Kidney epithelial cell (primary cell): ENCODE measurements around the gene PREX1. TPM values are rescaled to one million over a fixed set of nuclear protein-coding genes. Genes with fewer than 3 reads are reported as not detected.

Experiments used
- DNase-seq: peaks from one replicate; pipeline ENCODE4 v3.0.0-alpha.2; 2010; ENCODE audit warnings: low read depth
- H3K27me3 ChIP-seq: 2 replicates; pipeline ENCODE4 v1.6.0; 2011; ENCODE audit warnings: low read length; ENCODE audit not compliant: control insufficient read depth, insufficient read depth
- H3K36me3 ChIP-seq: 2 replicates; pipeline ENCODE4 v1.5.1; 2011; ENCODE audit warnings: low read length; ENCODE audit not compliant: control insufficient read depth, insufficient read depth
- H3K4me3 ChIP-seq: 2 replicates; pipeline ENCODE4 v1.5.1; 2011; ENCODE audit warnings: low read depth, mild to moderate bottlenecking, control low read depth, low read length
- CTCF ChIP-seq: IDR thresholded peaks from 2 replicates; pipeline ENCODE4 v1.5.1; 2011; ENCODE audit warnings: mild to moderate bottlenecking, moderate library complexity, low read length, control low read depth, inconsistent platforms; ENCODE audit not compliant: insufficient read depth, poor library complexity, severe bottlenecking
- total RNA-seq: library from RNA; depleted of rRNA; stranded (reverse); fragments of >200 nt; gene quantifications from 2 replicates; pipeline ENCODE4 v1.2.3, GENCODE V29; 2015

The PREX1 gene
- total RNA-seq, 1 donor from 2014 or later, result 3.5 TPM

GRCh38 chr20:48660788-48661187 is 167.0 kb downstream of the PREX1 start:
- DNase-seq, result no peak
- Histone ChIP-seq H3K36me3 (no peaks in the 10 kb centered on the region), H3K4me3 (no peak overlapping the region), H3K27me3 (no peaks in the 10 kb centered on the region)
- no peak for TF ChIP-seq CTCF

GRCh38 chr20:48659858-48660257 is 167.9 kb downstream of the PREX1 start:
- Histone ChIP-seq H3K36me3 (no peaks in the 10 kb centered on the region), H3K4me3 (no peak overlapping the region), H3K27me3 (peaks cover 2% of the 10 kb centered on the region)
- no peak for TF ChIP-seq CTCF
- no peak for DNase-seq

GRCh38 chr20:48658505-48658904 is 169.3 kb downstream of the PREX1 start:
- Histone ChIP-seq H3K27me3 (peaks cover 2% of the 10 kb centered on the region), H3K36me3 (no peaks in the 10 kb centered on the region), H3K4me3 (no peak overlapping the region)
- no peak for TF ChIP-seq CTCF
- no peak for DNase-seq

GRCh38 chr20:48658198-48658476 is 169.7 kb downstream of the PREX1 start:
- Histone ChIP-seq H3K4me3 (no peak overlapping the region), H3K36me3 (no peaks in the 10 kb centered on the region), H3K27me3 (peaks cover 2% of the 10 kb centered on the region)
- TF ChIP-seq CTCF, result no peak
- DNase-seq, result no peak

- Histone ChIP-seq H3K36me3 (no peaks in the 10 kb centered on the region), H3K4me3 (no peak overlapping the region), H3K27me3 (peaks cover 2% of the 10 kb centered on the region)
- TF ChIP-seq CTCF, result peak; percentile 90
- DNase-seq, result peak; percentile 12
These were observed 170.2 kb downstream of the PREX1 start for GRCh38 chr20:48657426-48658197.

- peak; percentile 7 for TF ChIP-seq CTCF
- no peak for DNase-seq
- Histone ChIP-seq H3K36me3 (no peaks in the 10 kb centered on the region), H3K27me3 (peaks cover 2% of the 10 kb centered on the region), H3K4me3 (no peak overlapping the region)
These were observed 171.1 kb downstream of the PREX1 start for GRCh38 chr20:48656661-48657211.
